H9 (cell line): ENCODE results near the gene GDI1. TPM values are rescaled to one million over a fixed set of nuclear protein-coding genes. Genes with fewer than 3 reads are reported as not detected.

Experiments
- DNase-seq: peaks from one replicate; pipeline ENCODE4 v3.0.0-alpha.2; 2017
- H2AFZ ChIP-seq: one replicate; pipeline ENCODE4 v1.6.1; 2013; ENCODE audit warnings: mild to moderate bottlenecking, low read length, control low read depth, moderate library complexity
- H2AK5ac ChIP-seq: 2 replicates; pipeline ENCODE4 v1.6.1; 2013; ENCODE audit warnings: low read length, control low read depth, mixed read lengths; ENCODE audit not compliant: insufficient read length
- H2BK120ac ChIP-seq: one replicate; pipeline ENCODE4 v1.6.1; 2013; ENCODE audit warnings: low read depth, mild to moderate bottlenecking, low read length, control low read depth, inconsistent platforms; ENCODE audit not compliant: poor library complexity, severe bottlenecking
- H2BK12ac ChIP-seq: 2 replicates; pipeline ENCODE4 v1.6.1; 2013; ENCODE audit warnings: low read length, control low read depth, mixed read lengths, low read depth; ENCODE audit not compliant: insufficient read length
- H2BK15ac ChIP-seq: 2 replicates; pipeline ENCODE4 v1.6.1; 2013; ENCODE audit warnings: low read depth, low read length, control low read depth
- H2BK20ac ChIP-seq: one replicate; pipeline ENCODE4 v1.6.1; 2013; ENCODE audit warnings: low read depth, mild to moderate bottlenecking, low read length, control low read depth, inconsistent platforms; ENCODE audit not compliant: poor library complexity, severe bottlenecking
- H2BK5ac ChIP-seq: 2 replicates; pipeline ENCODE4 v1.6.1; 2013; ENCODE audit warnings: low read length, control low read depth, mixed read lengths; ENCODE audit not compliant: insufficient read length
- H3K14ac ChIP-seq: 2 replicates; pipeline ENCODE4 v1.6.1; 2013; ENCODE audit warnings: low read length, control low read depth; ENCODE audit not compliant: insufficient read depth
- H3K18ac ChIP-seq: 2 replicates; pipeline ENCODE4 v1.6.1; 2013; ENCODE audit warnings: low read depth, mild to moderate bottlenecking, mixed read lengths, low read length, control low read depth; ENCODE audit not compliant: insufficient read length
- H3K23ac ChIP-seq: 2 replicates; pipeline ENCODE4 v1.6.1; 2013; ENCODE audit warnings: low read length, control low read depth, mixed read lengths, low read depth; ENCODE audit not compliant: insufficient read length
- H3K23me2 ChIP-seq: 2 replicates; pipeline ENCODE4 v1.6.1; 2013; ENCODE audit warnings: low read depth, mild to moderate bottlenecking, mixed read lengths, low read length, control low read depth; ENCODE audit not compliant: insufficient read length, poor library complexity, severe bottlenecking
- H3K27ac ChIP-seq: 2 replicates; pipeline ENCODE4 v1.5.1; 2013; ENCODE audit warnings: low read length, control low read depth, mixed read lengths, low read depth; ENCODE audit not compliant: insufficient read length
- H3K27me3 ChIP-seq: 2 replicates; pipeline ENCODE4 v1.6.1; 2013; ENCODE audit warnings: low read length, control low read depth, inconsistent platforms; ENCODE audit not compliant: insufficient read depth
- H3K4ac ChIP-seq: 2 replicates; pipeline ENCODE4 v1.6.1; 2013; ENCODE audit warnings: low read depth, mild to moderate bottlenecking, control low read depth, inconsistent platforms, low read length, moderate library complexity
- H3K4me1 ChIP-seq: 2 replicates; pipeline ENCODE4 v1.6.1; 2013; ENCODE audit warnings: low read length, control low read depth, inconsistent platforms; ENCODE audit not compliant: insufficient read depth
- H3K4me2 ChIP-seq: 2 replicates; pipeline ENCODE4 v1.6.1; 2013; ENCODE audit warnings: low read length, control low read depth, mixed read lengths; ENCODE audit not compliant: insufficient read length, insufficient read depth
- H3K56ac ChIP-seq: 2 replicates; pipeline ENCODE4 v1.6.1; 2013; ENCODE audit warnings: low read depth, mild to moderate bottlenecking, mixed read lengths, low read length, control low read depth; ENCODE audit not compliant: insufficient read length
- H3K79me1 ChIP-seq: 2 replicates; pipeline ENCODE4 v1.6.1; 2013; ENCODE audit warnings: low read depth, mild to moderate bottlenecking, moderate library complexity, low read length, control low read depth, inconsistent platforms; ENCODE audit not compliant: insufficient read depth, poor library complexity, severe bottlenecking
- H3K79me2 ChIP-seq: 2 replicates; pipeline ENCODE4 v1.6.1; 2013; ENCODE audit warnings: low read length, control low read depth, inconsistent platforms; ENCODE audit not compliant: insufficient read depth
- H3K9ac ChIP-seq: 2 replicates; pipeline ENCODE4 v1.6.1; 2013; ENCODE audit warnings: low read length, control low read depth, mixed read lengths; ENCODE audit not compliant: insufficient read length; ENCODE audit errors: extremely low read depth
- H3K9me3 ChIP-seq: one replicate; pipeline ENCODE4 v1.6.1; 2013; ENCODE audit warnings: low read depth, low read length, inconsistent platforms; ENCODE audit not compliant: control insufficient read depth
- H3T11ph ChIP-seq: one replicate; pipeline ENCODE4 v1.6.1; 2013; ENCODE audit warnings: mild to moderate bottlenecking, low read length, control low read depth, inconsistent platforms
- H4K20me1 ChIP-seq: one replicate; pipeline ENCODE4 v1.6.1; 2013; ENCODE audit not compliant: control insufficient read depth, insufficient read length, insufficient read depth
- H4K5ac ChIP-seq: 2 replicates; pipeline ENCODE4 v1.6.1; 2013; ENCODE audit warnings: low read depth, mild to moderate bottlenecking, mixed read lengths, low read length, control low read depth; ENCODE audit not compliant: insufficient read length
- H4K8ac ChIP-seq: replicated peaks from 2 replicates; pipeline ENCODE4 v1.6.1; 2013; ENCODE audit warnings: low read length, control low read depth, mixed read lengths, low read depth; ENCODE audit not compliant: insufficient read length
- H4K91ac ChIP-seq: 2 replicates; pipeline ENCODE4 v1.6.1; 2013; ENCODE audit warnings: low read depth, mild to moderate bottlenecking, moderate library complexity, mixed read lengths, low read length, control low read depth; ENCODE audit not compliant: insufficient read length
- H3K27ac Mint-ChIP-seq, 3 experiments: 2 replicates in 2 of 3; 3 replicates in 1 of 3; pipeline ENCODE4 v1.8.0; 2020 to 2021; ENCODE audit warnings: mixed read lengths in 3 of 3, mild to moderate bottlenecking in 1 of 3, moderate library complexity in 1 of 3
- H3K27me3 Mint-ChIP-seq: 2 replicates; pipeline ENCODE4 v1.8.0; 2021; ENCODE audit warnings: low read depth, mild to moderate bottlenecking, moderate library complexity, mixed read lengths
- H3K36me3 Mint-ChIP-seq, 3 experiments: 2 replicates in 2 of 3; 3 replicates in 1 of 3; pipeline ENCODE4 v1.8.0; 2020 to 2021; ENCODE audit warnings: low read depth in 3 of 3, mixed read lengths in 3 of 3; ENCODE audit not compliant: insufficient read depth in 1 of 3
- H3K4me1 Mint-ChIP-seq, 2 experiments: 2 replicates each; pipeline ENCODE4 v1.8.0; 2020; ENCODE audit warnings: mixed read lengths in 2 of 2
- H3K4me3 Mint-ChIP-seq, 2 experiments: 2 replicates in 1 of 2; 3 replicates in 1 of 2; pipeline ENCODE4 v1.8.0; 2020 to 2021; ENCODE audit warnings: mild to moderate bottlenecking in 2 of 2, mixed read lengths in 2 of 2, moderate library complexity in 1 of 2
- H3K9me3 Mint-ChIP-seq, 2 experiments: 2 replicates in 1 of 2; 3 replicates in 1 of 2; pipeline ENCODE4 v1.8.0; 2020; ENCODE audit warnings: mild to moderate bottlenecking in 2 of 2, mixed read lengths in 2 of 2, moderate library complexity in 1 of 2
- CTCF ChIP-seq: fragments of 200-600 bp; sonication (generic); conservative IDR thresholded peaks from 3 replicates; pipeline ENCODE4 v1.8.0; 2021; ENCODE audit warnings: antibody characterized with exemption, mild to moderate bottlenecking
- WGBS: extraction: QIAGEN DNeasy Blood & Tissue Kit; methylation state at CpG from one replicate; pipeline ENCODE4 v1.1.7; 2013; ENCODE audit warnings: missing lambda C conversion rate, low lambda C conversion rate, mixed read lengths; ENCODE audit not compliant: insufficient read length; ENCODE audit errors: extremely low coverage; 5-methylcytosine and 5-hydroxymethylcytosine counted together
- total RNA-seq: library from RNA; stranded (reverse); gene quantifications from 2 replicates; pipeline ENCODE4 v1.2.1, GENCODE V29; 2021

GDI1 gene
- total RNA-seq, 1 experiment from 2014 or later: 111 TPM

- Histone ChIP-seq H4K8ac (no peak overlapping the region), H3K9me3 (peaks cover 13% of the 10 kb centered on the region), H3K27ac (no peak overlapping the region), H3K23ac (no peak overlapping the region), H3K27me3 (no peaks in the 10 kb centered on the region), H4K91ac (no peak overlapping the region), H2BK120ac (no peak overlapping the region), H3K14ac (no peak overlapping the region), H3K23me2 (peaks cover 4% of the 10 kb centered on the region), H3K56ac (no peak overlapping the region), H2AK5ac (no peak overlapping the region), H3K4me1 (no peaks in the 10 kb centered on the region), H2BK12ac (no peak overlapping the region), H3K18ac (no peak overlapping the region), H3T11ph (no peak overlapping the region), H4K20me1 (no peaks in the 10 kb centered on the region), H3K4ac (no peak overlapping the region), H3K79me1 (no peaks in the 10 kb centered on the region), H3K79me2 (no peaks in the 10 kb centered on the region), H3K9ac (no peak overlapping the region), H3K4me2 (peak overlapping the region; percentile 43), H2BK15ac (no peak overlapping the region), H2BK5ac (no peak overlapping the region), H2BK20ac (no peak overlapping the region), H4K5ac (no peak overlapping the region), H2AFZ (no peak overlapping the region)
- no CpG with 5 or more reads among the region's 29 CpGs for WGBS
- Mint-ChIP-seq H3K36me3 (peaks cover 17 to 35% (median 21%) of the 10 kb centered on the region in 3 experiments), H3K27ac (no peak overlapping the region), H3K9me3 (peaks cover 44 to 58% of the 10 kb centered on the region in 2 experiments), H3K4me1 (peaks cover 10 to 15% of the 10 kb centered on the region in 2 experiments), H3K27me3 (no peaks in the 10 kb centered on the region), H3K4me3 (peak overlapping the region; percentile 78 to 79)
- DNase-seq: peak; percentile 82
- no peak for TF ChIP-seq CTCF
Measured at GRCh38 chrX:154411981-154412340, 25.0 kb upstream of the GDI1 start.
